Measurements from ENCODE around the gene NRF1.

- TF ChIP-seq, protein P1, sequence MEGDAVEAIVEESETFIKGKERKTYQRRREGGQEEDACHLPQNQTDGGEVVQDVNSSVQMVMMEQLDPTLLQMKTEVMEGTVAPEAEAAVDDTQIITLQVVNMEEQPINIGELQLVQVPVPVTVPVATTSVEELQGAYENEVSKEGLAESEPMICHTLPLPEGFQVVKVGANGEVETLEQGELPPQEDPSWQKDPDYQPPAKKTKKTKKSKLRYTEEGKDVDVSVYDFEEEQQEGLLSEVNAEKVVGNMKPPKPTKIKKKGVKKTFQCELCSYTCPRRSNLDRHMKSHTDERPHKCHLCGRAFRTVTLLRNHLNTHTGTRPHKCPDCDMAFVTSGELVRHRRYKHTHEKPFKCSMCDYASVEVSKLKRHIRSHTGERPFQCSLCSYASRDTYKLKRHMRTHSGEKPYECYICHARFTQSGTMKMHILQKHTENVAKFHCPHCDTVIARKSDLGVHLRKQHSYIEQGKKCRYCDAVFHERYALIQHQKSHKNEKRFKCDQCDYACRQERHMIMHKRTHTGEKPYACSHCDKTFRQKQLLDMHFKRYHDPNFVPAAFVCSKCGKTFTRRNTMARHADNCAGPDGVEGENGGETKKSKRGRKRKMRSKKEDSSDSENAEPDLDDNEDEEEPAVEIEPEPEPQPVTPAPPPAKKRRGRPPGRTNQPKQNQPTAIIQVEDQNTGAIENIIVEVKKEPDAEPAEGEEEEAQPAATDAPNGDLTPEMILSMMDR (IDR thresholded peaks at IDR 0.05), result no peak
- no peak for TF ChIP-seq POLR2AphosphoS5 (IDR thresholded peaks at IDR 0.05; ENCODE audit: low read depth, low read length)
- no peak for TF ChIP-seq SIN3A (IDR thresholded peaks at IDR 0.05; ENCODE audit: borderline replicate concordance, insufficient read depth, low read depth, low read length)
- no peak for TF ChIP-seq TCF7L2 (IDR thresholded peaks at IDR 0.05; ENCODE audit: low read depth, low read length)
- TF ChIP-seq, protein P2, sequence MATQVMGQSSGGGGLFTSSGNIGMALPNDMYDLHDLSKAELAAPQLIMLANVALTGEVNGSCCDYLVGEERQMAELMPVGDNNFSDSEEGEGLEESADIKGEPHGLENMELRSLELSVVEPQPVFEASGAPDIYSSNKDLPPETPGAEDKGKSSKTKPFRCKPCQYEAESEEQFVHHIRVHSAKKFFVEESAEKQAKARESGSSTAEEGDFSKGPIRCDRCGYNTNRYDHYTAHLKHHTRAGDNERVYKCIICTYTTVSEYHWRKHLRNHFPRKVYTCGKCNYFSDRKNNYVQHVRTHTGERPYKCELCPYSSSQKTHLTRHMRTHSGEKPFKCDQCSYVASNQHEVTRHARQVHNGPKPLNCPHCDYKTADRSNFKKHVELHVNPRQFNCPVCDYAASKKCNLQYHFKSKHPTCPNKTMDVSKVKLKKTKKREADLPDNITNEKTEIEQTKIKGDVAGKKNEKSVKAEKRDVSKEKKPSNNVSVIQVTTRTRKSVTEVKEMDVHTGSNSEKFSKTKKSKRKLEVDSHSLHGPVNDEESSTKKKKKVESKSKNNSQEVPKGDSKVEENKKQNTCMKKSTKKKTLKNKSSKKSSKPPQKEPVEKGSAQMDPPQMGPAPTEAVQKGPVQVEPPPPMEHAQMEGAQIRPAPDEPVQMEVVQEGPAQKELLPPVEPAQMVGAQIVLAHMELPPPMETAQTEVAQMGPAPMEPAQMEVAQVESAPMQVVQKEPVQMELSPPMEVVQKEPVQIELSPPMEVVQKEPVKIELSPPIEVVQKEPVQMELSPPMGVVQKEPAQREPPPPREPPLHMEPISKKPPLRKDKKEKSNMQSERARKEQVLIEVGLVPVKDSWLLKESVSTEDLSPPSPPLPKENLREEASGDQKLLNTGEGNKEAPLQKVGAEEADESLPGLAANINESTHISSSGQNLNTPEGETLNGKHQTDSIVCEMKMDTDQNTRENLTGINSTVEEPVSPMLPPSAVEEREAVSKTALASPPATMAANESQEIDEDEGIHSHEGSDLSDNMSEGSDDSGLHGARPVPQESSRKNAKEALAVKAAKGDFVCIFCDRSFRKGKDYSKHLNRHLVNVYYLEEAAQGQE (IDR thresholded peaks at IDR 0.05; ENCODE audit: insufficient read depth in 1 of 2, low read depth in 2 of 2, low read length in 1 of 2), result no peak
Observed at GRCh38 chr7:129730159-129730558, 118.6 kb downstream of the NRF1 start.
